Mammary epithelial cell (primary cell): ENCODE results near the gene YTHDF1.

Experiments
- CTCF ChIP-seq, 2 donors: IDR thresholded peaks in 1 of 2; conservative IDR thresholded peaks in 1 of 2; 2 replicates each; pipeline ENCODE4 v1.5.1; 2011 to 2012; ENCODE audit warnings: inconsistent platforms in 2 of 2, low read length in 2 of 2, mild to moderate bottlenecking in 2 of 2, control low read depth in 1 of 2, low read depth in 1 of 2; ENCODE audit not compliant: insufficient read depth in 1 of 2; ENCODE audit errors: extremely low read depth in 1 of 2
- EZH2 ChIP-seq: IDR thresholded peaks from 2 replicates; pipeline ENCODE4 v1.6.1; 2012; ENCODE audit warnings: low read length, inconsistent platforms, borderline replicate concordance

GRCh38 chr20:63196768-63197470 is 19.0 kb downstream of the YTHDF1 start:
- no peak for TF ChIP-seq CTCF (conservative IDR thresholded peaks at IDR 0.05 in 1 of 2, IDR thresholded peaks at IDR 0.05 in 1 of 2; ENCODE audit: extremely low read depth in 1 of 2, insufficient read depth in 1 of 2, low read depth in 1 of 2, low read length in 2 of 2)
- no peak for TF ChIP-seq EZH2
